ENCODE results near the gene TNNI3K. TPM values are rescaled to one million over a fixed set of nuclear protein-coding genes. Genes with fewer than 3 reads are reported as not detected.

The TNNI3K gene
- total RNA-seq, 1 donor from 2014 or later = not detected

DNA sequence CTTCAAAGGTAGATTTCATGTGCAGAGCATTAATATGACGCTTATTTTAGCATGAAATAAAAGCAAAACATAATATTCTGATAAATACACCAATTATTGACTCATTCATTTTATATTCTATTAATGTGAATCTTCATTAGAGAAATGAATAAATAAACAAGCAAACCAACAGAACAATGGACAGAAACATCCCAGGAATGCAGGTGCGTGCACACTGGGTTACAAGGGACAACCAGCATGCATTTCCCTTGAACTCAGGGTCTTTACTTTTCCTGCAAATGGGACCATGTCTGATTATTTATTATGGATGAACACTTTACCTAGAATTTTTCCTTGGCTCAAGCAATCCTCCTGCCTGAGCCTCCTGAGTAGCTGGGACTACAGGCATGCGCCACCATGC is 263.7 kb downstream of the TNNI3K start:
- intact Hi-C loops (cut with micrococcal nuclease) = no loop called here

DNA sequence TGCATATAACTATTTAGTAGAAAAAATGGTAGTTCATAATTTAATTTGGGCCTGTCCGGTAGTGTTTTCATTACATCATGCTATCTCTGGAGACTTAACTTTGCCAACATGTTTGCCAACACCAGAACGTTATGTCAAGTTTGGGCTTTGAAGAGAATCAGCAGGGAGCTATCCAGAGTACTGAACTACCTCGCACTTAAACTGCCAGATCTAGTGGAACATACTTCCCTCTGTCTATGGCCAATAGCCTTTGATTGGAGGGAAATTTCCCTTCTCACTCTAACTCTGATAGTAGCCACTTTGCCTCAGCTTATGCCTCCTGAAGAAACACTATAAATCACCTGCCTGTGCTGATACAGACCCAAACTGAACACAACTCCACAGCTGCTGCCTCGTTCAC is 267.2 kb downstream of the TNNI3K start:
- intact Hi-C loops (cut with micrococcal nuclease) = loop anchor here (5.0 kb wide), 1 partner anchor 190 kb away; no protein-coding TSS in a partner anchor

GRCh38 chr1:74502858-74503257 is 267.7 kb downstream of the TNNI3K start:
- intact Hi-C loops (cut with micrococcal nuclease) = loop anchor here (5.0 kb wide), 1 partner anchor 189 kb away; no protein-coding TSS in a partner anchor

- intact Hi-C loops (cut with micrococcal nuclease) = loop anchor here (1.0 to 5.0 kb wide), 2 partner anchors 188 to 664 kb away; no protein-coding TSS in a partner anchor
Measured at GRCh38 chr1:74504125-74504932, 269.1 kb downstream of the TNNI3K start.

DNA sequence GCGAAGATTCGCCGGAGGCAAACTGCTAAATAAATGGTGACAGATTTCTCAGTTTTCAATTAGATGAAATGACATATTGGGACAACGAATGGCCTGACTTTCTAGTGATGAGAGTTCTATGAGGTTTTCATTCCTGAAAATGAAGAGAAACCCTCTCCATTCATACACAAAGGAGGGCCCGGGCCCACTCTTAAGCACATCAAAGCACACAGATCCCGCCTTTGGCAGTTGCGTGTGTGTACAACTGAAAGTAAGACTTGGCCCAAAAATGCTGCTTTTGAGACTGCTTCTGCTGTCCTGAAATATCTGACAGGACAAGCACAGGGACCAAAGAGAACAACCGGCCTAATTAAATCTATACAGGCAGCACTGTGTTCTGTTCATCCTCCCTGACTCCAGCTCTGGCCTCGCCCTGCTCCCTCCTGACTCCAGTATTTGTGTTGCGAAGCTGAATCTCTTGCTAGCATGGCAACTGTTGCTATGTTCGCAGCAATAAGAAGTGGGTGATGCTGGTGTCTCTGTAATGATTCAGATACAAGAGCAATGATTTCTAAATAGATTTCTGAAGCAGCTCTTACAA is 269.8 kb downstream of the TNNI3K start:
- intact Hi-C loops (cut with micrococcal nuclease) = loop anchor here (1.0 to 5.0 kb wide), 2 partner anchors 187 to 665 kb away; no protein-coding TSS in a partner anchor

DNA sequence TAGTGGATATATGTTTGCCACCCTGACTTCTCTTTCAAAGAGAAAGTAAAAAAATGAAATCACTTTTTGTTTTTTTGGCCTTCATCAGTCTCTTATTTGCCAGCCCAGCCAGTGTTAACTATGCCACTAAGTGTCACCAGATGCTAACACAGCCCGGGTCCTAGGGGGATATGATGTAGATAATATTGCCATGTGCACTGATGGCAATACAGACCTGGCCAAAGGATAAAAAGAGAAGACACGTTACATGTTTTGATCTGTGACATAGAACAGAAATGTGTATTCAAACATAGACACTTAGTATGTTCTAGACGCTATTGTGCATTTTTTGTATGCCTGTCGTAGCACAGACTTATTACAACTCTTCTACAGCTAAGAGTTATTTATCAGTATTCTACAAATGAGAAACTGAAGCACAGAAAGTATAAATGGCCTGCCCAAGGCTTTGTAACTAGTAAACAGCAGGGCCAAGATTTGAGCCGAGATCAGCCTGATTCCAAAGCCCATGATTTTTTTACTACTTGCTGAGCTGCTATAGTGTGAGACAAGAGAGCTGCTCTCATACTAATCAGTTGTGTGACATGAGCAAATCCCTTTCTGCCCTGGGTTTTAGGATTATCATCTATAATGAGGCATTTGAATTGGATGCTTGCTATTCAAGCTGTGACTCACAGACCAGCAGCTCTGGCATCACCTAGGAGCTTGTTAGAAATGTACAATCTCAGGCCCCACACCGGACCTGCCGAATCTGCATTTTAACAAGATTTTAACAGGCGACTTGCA is 270.9 kb downstream of the TNNI3K start:
- intact Hi-C loops (cut with micrococcal nuclease) = no loop called here

DNA sequence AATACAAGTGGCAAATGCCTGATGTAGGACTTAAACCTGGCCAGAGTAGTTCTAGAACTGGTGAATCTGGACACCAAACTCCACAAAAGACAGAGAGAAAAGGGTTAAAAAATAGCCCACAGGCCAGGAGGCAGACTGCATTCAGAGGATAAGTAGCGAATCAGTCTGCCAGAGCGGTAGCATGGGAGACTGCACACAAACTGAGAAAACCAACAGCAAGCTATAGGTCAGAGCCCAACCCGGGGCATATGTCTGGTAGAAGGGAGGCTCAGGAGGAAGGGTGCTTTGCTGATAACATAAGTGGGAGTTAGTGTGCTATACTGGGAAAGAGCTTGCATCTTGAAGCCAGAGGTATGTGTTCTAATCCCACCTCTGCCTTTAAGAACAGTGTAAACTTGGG is 273.3 kb downstream of the TNNI3K start:
- intact Hi-C loops (cut with micrococcal nuclease) = no loop called here

DNA sequence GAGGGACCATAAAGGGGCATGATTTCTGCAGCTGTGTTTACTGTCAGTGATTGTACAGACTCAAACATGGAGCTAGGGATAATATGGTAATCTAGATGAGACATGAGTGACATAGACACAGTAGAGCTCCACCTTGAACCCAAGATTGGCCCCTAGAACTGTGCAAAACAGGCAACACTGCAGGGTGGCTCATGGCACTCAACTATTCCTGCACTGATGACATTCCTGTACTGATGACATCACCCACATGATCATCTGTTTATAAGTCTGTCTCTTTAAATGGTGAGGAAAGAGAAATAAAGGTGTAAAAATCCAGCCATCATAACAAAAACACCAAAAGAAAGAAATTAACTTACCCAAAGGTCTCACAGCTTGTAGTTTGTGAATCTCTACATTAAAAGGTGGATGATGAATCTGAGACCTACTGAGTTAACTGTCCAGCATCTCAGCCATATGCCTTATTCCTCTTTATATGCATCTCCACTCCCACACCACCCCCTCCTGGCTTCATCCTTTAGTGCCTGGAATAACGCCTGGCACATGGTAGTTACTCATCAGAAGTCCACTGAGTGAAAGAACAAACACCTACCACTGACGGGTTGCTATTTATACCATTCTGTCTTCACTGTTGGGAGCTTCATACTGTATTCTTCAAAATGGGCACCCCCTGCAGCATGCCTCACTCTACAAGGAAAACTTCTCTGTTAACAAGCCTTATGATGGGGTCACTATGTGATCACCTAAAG is 277.2 kb downstream of the TNNI3K start, which contains the start of gene LRRC53:
Gene LRRC53, minus strand, starts transcription at position 442 of the 746 bp plus-strand sequence. CDS start 29,262 bp downstream, outside the sequence.
- intact Hi-C loops (cut with micrococcal nuclease) = no loop called here

DNA sequence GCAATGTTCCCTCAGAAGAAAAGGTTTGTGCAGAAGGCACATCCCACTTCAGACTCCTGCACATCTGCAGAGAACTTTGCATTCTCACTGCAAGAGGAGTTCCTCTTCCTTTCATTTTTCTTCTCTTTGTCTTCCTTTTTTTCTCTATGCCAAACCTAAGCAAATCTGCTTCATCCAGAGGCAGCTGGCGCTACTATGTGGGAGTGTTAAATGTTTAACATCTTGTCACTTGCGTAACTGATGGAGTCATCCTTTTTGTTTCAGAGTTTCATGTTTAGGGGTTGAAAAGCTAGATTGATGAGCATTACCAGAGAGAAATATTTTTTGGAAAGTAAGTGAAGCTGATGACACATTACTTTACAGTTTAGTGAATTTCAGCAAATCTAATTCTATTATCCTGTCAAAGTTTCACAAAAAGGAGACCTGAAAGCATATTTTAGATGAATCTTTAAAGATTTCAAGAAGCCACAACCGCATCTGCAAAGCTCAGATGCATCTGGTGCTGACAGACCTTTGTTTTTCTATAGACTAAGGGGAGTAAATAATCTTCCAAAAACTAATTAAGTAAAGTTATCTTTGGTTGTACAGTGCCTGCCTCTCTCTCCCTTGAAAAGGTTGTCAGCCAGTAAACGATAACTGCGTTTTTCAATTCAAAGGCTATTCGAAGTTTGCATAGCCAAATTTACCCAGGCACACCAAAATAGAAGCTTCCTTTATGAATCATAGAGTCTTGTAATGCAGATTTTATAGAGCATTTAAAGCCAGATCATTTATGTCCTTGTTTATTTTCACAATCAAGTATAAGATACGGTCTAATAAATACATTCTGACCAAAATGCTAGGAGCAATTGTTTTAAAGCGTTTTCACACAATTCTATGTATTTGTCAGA is 278.5 kb downstream of the TNNI3K start:
- intact Hi-C loops (cut with micrococcal nuclease) = no loop called here

DNA sequence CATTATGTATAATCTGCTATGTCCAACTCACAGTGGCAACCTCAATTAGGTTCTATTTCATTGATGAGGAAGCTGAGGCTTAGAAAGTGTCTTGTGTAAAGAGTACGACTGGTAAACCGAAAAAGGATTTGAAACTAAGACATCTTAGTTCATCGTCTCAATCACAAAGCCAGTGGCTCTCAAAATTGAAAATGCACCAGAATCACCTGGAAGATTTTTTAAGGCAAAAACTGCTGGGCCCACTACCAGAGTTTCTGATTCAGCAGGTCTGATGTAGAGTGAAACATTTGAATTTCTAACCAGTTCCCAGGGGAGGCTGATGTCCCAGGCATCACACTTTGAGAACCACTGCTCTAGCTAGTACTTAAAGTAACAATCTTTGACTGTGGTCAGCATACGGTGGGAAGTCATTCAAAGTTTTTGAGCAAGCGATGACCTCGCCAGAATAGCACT is 282.4 kb downstream of the TNNI3K start:
- intact Hi-C loops (cut with micrococcal nuclease) = no loop called here

GRCh38 chr1:74522148-74522547 is 287.0 kb downstream of the TNNI3K start:
- intact Hi-C loops (cut with micrococcal nuclease) = no loop called here

GRCh38 chr1:74523873-74524480 is 288.8 kb downstream of the TNNI3K start:
- intact Hi-C loops (cut with micrococcal nuclease) = no loop called here

DNA sequence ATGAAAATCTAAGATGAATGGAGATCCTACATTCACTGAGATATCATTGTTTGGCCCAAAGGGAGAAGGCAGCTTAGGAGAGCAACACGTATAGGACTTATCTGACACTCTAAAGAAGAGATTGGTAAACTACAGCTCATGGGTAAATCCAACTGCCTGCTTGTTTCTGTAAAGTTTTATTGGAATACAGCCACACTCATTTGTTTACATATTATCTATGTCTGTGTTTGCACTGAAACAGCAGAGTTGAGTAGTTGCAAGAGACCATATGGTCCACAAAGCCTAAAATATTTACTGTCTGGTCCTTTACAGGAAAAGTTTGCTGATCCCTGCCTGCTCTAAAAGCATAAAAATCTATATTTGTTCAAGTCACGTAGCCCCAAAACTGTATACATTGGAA is 291.5 kb downstream of the TNNI3K start:
- intact Hi-C loops (cut with micrococcal nuclease) = no loop called here

DNA sequence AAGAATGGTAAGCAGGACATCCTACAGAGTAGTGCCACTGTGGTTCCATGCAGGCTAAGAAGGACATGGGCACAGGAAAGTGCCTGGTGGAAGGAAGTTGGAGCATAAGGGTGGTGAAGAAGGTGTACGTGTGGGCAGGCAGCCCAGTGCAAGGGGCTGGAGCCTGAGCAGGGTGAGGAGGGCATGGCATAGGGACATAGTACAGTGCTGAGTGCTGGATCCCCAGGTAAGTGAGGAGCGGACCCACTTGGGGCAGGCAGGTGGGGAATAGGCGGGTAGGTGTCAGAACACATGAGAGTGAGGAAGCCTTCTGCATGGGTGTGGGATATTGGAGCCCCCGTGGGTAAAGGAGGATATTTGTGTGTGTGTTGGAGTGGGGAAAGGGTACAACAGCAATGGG is 292.9 kb downstream of the TNNI3K start:
- intact Hi-C loops (cut with micrococcal nuclease) = no loop called here

- intact Hi-C loops (cut with micrococcal nuclease) = no loop called here
Measured at GRCh38 chr1:74530892-74531291, 295.7 kb downstream of the TNNI3K start.

DNA sequence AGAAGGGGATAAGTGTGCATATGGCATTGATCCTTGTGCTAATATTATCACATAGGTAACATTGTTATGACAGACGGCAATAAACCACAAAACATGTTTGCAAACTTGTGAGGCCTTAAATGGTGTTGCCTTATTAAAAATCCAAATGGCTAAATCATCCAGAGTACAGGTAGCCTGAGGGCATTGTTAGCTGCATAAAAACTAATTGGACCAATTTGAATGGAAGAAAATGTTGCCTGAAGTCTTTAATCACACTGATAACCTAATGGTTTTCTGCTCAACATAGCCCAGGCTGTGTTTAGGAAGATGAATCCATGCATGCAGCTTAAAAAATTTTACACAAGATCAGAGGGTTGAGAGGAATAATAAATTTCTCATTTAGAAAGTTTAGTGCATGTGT is 296.6 kb downstream of the TNNI3K start:
- intact Hi-C loops (cut with micrococcal nuclease) = no loop called here

- intact Hi-C loops (cut with micrococcal nuclease) = no loop called here
Measured at GRCh38 chr1:74534241-74534640, 299.1 kb downstream of the TNNI3K start.

- intact Hi-C loops (cut with micrococcal nuclease) = no loop called here
Measured at GRCh38 chr1:74545821-74546220, 310.6 kb downstream of the TNNI3K start.

DNA sequence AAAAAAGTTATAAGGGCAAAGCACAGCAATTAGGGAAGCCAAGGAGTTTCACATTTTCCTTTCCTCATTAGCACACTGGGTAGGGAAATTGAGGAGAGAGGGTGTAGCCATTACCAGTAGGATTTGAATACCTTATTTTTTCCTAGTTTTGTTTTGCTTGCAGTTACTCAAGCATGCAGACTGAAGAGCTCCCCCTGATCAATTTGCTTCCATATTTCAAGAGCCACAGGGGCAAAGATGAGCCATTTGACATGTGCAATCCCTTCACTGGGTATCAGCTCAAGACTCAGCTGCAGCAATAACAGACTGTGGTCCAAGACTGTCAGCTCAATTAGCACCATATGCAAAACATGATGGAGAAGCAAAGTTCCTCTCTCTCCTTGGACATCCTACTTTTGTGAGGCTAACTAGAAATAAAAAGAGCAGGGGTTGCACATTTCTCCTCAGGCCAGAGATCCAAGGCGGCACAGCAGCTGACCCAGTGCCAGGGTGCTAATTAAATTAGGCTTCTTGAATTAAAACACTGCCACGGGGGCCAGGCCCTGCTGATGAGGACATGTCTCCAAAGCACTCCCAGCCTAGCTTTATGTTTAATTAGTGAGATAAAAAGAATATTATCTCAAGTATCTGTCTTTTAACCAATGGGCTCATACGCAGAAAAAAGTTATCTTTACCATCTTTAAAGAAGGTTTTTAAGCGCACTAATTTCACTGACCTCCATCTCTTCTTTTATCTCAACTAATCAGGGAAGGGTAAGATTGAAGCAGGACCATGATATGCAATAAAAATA is 314.0 kb downstream of the TNNI3K start:
- intact Hi-C loops (cut with micrococcal nuclease) = no loop called here

All from T-helper 1 cell treated with Interleukin-12 subunit alpha and Interleukin-12 subunit beta and Interleukin-4 antibody, amounts not matched to agents 30 ng/mL and 1 ng/mL, for 36 hours (primary cell).